Keratinocyte (primary cell): Measurements from ENCODE around the gene NDOR1. TPM values are rescaled to one million over a fixed set of nuclear protein-coding genes. Genes with fewer than 3 reads are reported as not detected.

ENCODE experiments used
- DNase-seq: peaks from one replicate; pipeline ENCODE4 v3.0.0-alpha.2; 2011; ENCODE audit warnings: low read depth, missing footprints, low spot score
- FAIRE-seq: peaks from 2 replicates; lab custom pipeline; 2011; peaks lifted over from hg19 to GRCh38; lab: Jason Lieb, UNC
- H2AFZ ChIP-seq: 2 replicates; pipeline ENCODE4 v1.6.0; 2012; ENCODE audit warnings: low read length, control low read depth, inconsistent platforms; ENCODE audit not compliant: control insufficient read depth
- H3K27ac ChIP-seq: 2 replicates; pipeline ENCODE4 v1.5.1; 2011; ENCODE audit warnings: low read length; ENCODE audit not compliant: control insufficient read depth, insufficient read depth
- H3K27me3 ChIP-seq: 3 replicates; pipeline ENCODE4 v1.6.0; 2011; ENCODE audit warnings: low read length; ENCODE audit not compliant: control insufficient read depth, insufficient read depth; ENCODE audit errors: extremely low read depth
- H3K36me3 ChIP-seq, 2 experiments: 2 replicates in 1 of 2; 3 replicates in 1 of 2; pipeline ENCODE4 v1.5.1; 2011; ENCODE audit warnings: low read length in 2 of 2, mild to moderate bottlenecking in 1 of 2; ENCODE audit not compliant: control insufficient read depth in 2 of 2, insufficient read depth in 2 of 2; ENCODE audit errors: extremely low read depth in 1 of 2
- H3K4me1 ChIP-seq: 3 replicates; pipeline ENCODE4 v1.5.1; 2011; ENCODE audit warnings: low read length; ENCODE audit not compliant: control insufficient read depth, insufficient read depth; ENCODE audit errors: extremely low read depth
- H3K4me2 ChIP-seq: 3 replicates; pipeline ENCODE4 v1.6.0; 2011; ENCODE audit warnings: low read depth, low read length; ENCODE audit not compliant: control insufficient read depth, insufficient read depth; ENCODE audit errors: extremely low read depth
- H3K4me3 ChIP-seq, 3 experiments: fragments of 200-600 bp in 1 of 3; sonication (generic) in 1 of 3; 2 replicates in 2 of 3; 3 replicates in 1 of 3; pipeline ENCODE4 v1.5.1; 2011 to 2016; ENCODE audit warnings: low read length in 3 of 3, mild to moderate bottlenecking in 3 of 3, control low read depth in 2 of 3, inconsistent platforms in 1 of 3, low read depth in 1 of 3, mixed read lengths in 1 of 3, mixed run types in 1 of 3, moderate library complexity in 1 of 3; ENCODE audit not compliant: control insufficient read depth in 2 of 3, insufficient read depth in 2 of 3; ENCODE audit errors: extremely low read depth in 1 of 3
- H3K79me2 ChIP-seq: 2 replicates; pipeline ENCODE4 v1.6.0; 2012; ENCODE audit warnings: low read length; ENCODE audit not compliant: control insufficient read depth, insufficient read depth
- H3K9ac ChIP-seq: 3 replicates; pipeline ENCODE4 v1.6.0; 2011; ENCODE audit warnings: low read length; ENCODE audit not compliant: control insufficient read depth, insufficient read depth; ENCODE audit errors: extremely low read depth
- H3K9me1 ChIP-seq: 3 replicates; pipeline ENCODE4 v1.6.0; 2011; ENCODE audit warnings: low read length; ENCODE audit not compliant: control insufficient read depth, insufficient read depth; ENCODE audit errors: extremely low read depth
- H3K9me3 ChIP-seq: 2 replicates; pipeline ENCODE4 v1.5.1; 2012; ENCODE audit warnings: low read depth, low read length; ENCODE audit not compliant: control insufficient read depth
- H4K20me1 ChIP-seq: 3 replicates; pipeline ENCODE4 v1.6.0; 2011; ENCODE audit warnings: low read length; ENCODE audit not compliant: control insufficient read depth, insufficient read depth; ENCODE audit errors: extremely low read depth
- CTCF ChIP-seq, 3 experiments: IDR thresholded peaks in 1 of 3; conservative IDR thresholded peaks in 1 of 3; optimal IDR thresholded peaks in 1 of 3; 2 replicates in 2 of 3; 3 replicates in 1 of 3; pipeline versions ENCODE3 to v1.5.1; 2011; ENCODE audit warnings: low read length in 3 of 3, mild to moderate bottlenecking in 3 of 3, moderate library complexity in 2 of 3, control low read depth in 1 of 3, inconsistent platforms in 1 of 3; ENCODE audit not compliant: insufficient read depth in 2 of 3; ENCODE audit errors: extremely low read depth in 1 of 3
- EZH2 ChIP-seq: IDR thresholded peaks from one replicate; pipeline ENCODE4 v1.6.1; 2012; ENCODE audit warnings: inconsistent platforms, mild to moderate bottlenecking, low read length, moderate library complexity
- dilution Hi-C: fragments of 300-500 bp; cut with MboI; formaldehyde crosslinking; loops from one replicate; pipeline ENCODE4 v1.7.0; 2020; ENCODE audit warnings: low sequenced_read_pairs; ENCODE audit not compliant: extremely low pct_ligation_motif_present
- polyA plus RNA-seq, 5 experiments: library from polyadenylated mRNA; depleted of rRNA in 3 of 5; stranded (reverse) in 3 of 5; stranded (forward) in 1 of 5; unstranded in 1 of 5; fragments of >200 nt; gene quantifications; 1 replicate in 1 of 5; 2 replicates in 3 of 5; 3 replicates in 1 of 5; pipeline versions ENCODE4 v1.2.1 to v1.2.3, GENCODE V29; 2011 to 2012; ENCODE audit warnings: missing spikeins in 2 of 5, low read depth in 1 of 5, low replicate concordance in 1 of 5

The NDOR1 gene
- polyA plus RNA-seq, 1 donor (not counting 4 experiments of a cell fraction or from before 2014, with no cell fraction given): 3.9 TPM

DNA sequence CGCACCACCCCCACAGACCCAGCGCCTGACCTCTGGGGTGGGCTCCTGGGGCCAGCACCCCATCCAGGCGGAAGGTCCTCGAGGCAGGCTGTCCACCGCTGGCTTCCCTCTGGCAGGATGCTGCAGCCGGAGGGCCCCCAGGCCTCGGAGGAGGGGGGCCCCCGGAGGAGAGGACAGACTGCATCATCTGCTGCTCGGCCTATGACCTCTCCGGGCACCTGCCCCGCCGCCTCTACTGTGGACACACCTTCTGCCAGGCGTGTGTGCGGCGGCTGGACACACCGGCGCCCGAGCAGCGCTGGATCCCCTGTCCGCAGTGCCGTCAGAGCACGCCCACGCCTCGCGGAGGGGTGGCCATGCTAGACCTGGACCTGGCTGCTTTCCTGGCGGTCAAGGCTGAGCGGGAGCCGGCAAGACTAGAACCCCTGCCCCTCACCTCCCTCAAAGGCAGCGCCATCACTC is 23.0 kb downstream of the NDOR1 start:
- Histone ChIP-seq H2AFZ (no peak overlapping the region), H3K27ac (no peak overlapping the region), H3K4me3 (no peak overlapping the region), H3K4me2 (no peak overlapping the region), H3K9ac (no peak overlapping the region), H3K36me3 (no peaks in the 10 kb centered on the region), H3K27me3 (peaks cover 6% of the 10 kb centered on the region), H3K79me2 (no peaks in the 10 kb centered on the region), H3K9me3 (no peaks in the 10 kb centered on the region), H4K20me1 (no peaks in the 10 kb centered on the region), H3K4me1 (peaks cover 33% of the 10 kb centered on the region), H3K9me1 (no peaks in the 10 kb centered on the region)
- no peak for DNase-seq
- TF ChIP-seq CTCF (optimal IDR thresholded peaks at IDR 0.05 in 1 of 3, IDR thresholded peaks at IDR 0.05 in 1 of 3, conservative IDR thresholded peaks at IDR 0.05 in 1 of 3; ENCODE audit: extremely low read depth in 1 of 3, insufficient read depth in 2 of 3, low read length in 3 of 3): no peak
- TF ChIP-seq EZH2: no peak
- dilution Hi-C loops: no loop called here
- FAIRE-seq: no peak

- Histone ChIP-seq H2AFZ (no peak overlapping the region), H3K9me3 (no peaks in the 10 kb centered on the region), H3K9ac (no peak overlapping the region), H3K4me1 (peaks cover 29% of the 10 kb centered on the region), H3K4me3 (no peak overlapping the region), H4K20me1 (no peaks in the 10 kb centered on the region), H3K27ac (no peak overlapping the region), H3K79me2 (no peaks in the 10 kb centered on the region), H3K9me1 (no peaks in the 10 kb centered on the region), H3K4me2 (no peak overlapping the region), H3K36me3 (no peaks in the 10 kb centered on the region), H3K27me3 (peaks cover 9% of the 10 kb centered on the region)
- FAIRE-seq (no peak), DNase-seq (no peak)
- no peak for TF ChIP-seq EZH2
- no peak for TF ChIP-seq CTCF (optimal IDR thresholded peaks at IDR 0.05 in 1 of 3, IDR thresholded peaks at IDR 0.05 in 1 of 3, conservative IDR thresholded peaks at IDR 0.05 in 1 of 3; ENCODE audit: extremely low read depth in 1 of 3, insufficient read depth in 2 of 3, low read length in 3 of 3)
- dilution Hi-C loops: no loop called here
Measured at GRCh38 chr9:137228968-137229896, 23.7 kb downstream of the NDOR1 start.
